Adipocyte (in vitro differentiated cells): ENCODE measurements around the gene ULK3.

Source experiments
- DNase-seq: peaks from one replicate; pipeline ENCODE4 v3.0.0-alpha.2; 2015; ENCODE audit warnings: low read depth
- H3K27me3 ChIP-seq: replicated peaks from 2 replicates; pipeline ENCODE4 v1.7.0; 2013; ENCODE audit warnings: mild to moderate bottlenecking, low read length, moderate library complexity; ENCODE audit not compliant: control insufficient read depth, insufficient read depth
- H3K36me3 ChIP-seq: 2 replicates; pipeline ENCODE4 v1.7.0; 2013; ENCODE audit warnings: low read length, mild to moderate bottlenecking, moderate library complexity; ENCODE audit not compliant: control insufficient read depth, insufficient read depth, severe bottlenecking
- H3K4me1 ChIP-seq: 2 replicates; pipeline ENCODE4 v1.7.0; 2013; ENCODE audit warnings: mild to moderate bottlenecking, low read length, moderate library complexity; ENCODE audit not compliant: control insufficient read depth, insufficient read depth
- H3K4me3 ChIP-seq: 2 replicates; pipeline ENCODE4 v1.7.0; 2013; ENCODE audit warnings: mild to moderate bottlenecking, low read length, moderate library complexity
- H3K9ac ChIP-seq: 2 replicates; pipeline ENCODE4 v1.7.0; 2013; ENCODE audit warnings: mild to moderate bottlenecking, low read length, moderate library complexity
- H3K9me3 ChIP-seq: 2 replicates; pipeline ENCODE4 v1.7.0; 2013; ENCODE audit warnings: mild to moderate bottlenecking, low read length, moderate library complexity; ENCODE audit not compliant: control insufficient read depth

Gene ULK3

GRCh38 chr15:74850393-74850792 lies 7.4 kb upstream of the ULK3 start:
- H3K27me3 ChIP-seq: no peaks in the 10 kb centered on the region
- H3K4me1 ChIP-seq: peaks cover 3% of the 10 kb centered on the region
- peaks cover 70% of the 10 kb centered on the region for H3K36me3 ChIP-seq
- DNase-seq: no peak
- H3K9ac ChIP-seq: no peak overlapping the region
- H3K9me3 ChIP-seq: no peaks in the 10 kb centered on the region
- no peak overlapping the region for H3K4me3 ChIP-seq

DNA sequence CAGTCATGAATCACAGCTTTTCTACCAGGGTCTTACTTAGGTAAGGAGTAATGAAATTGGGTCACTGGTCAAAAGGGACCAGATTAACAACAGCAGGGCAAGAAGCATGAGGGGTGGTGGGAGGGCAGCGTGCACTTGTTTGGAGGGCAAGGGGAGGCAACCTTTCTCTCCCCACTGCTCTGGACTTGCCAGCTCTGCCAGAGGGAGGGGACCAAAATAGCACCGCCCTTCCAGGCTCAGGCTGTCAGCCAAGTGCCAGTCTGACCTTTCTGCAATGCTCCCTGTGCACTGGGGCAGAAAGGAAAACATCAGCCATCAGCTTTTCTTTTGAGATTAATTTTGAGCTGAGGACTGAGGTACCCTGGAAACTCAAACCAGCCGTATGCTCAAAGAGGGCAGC lies 4.5 kb upstream of the ULK3 start:
- no peak overlapping the region for H3K9ac ChIP-seq
- DNase-seq: no peak
- no peaks in the 10 kb centered on the region for H3K9me3 ChIP-seq
- peaks cover 10% of the 10 kb centered on the region for H3K4me1 ChIP-seq
- H3K27me3 ChIP-seq: no peaks in the 10 kb centered on the region
- peaks cover 54% of the 10 kb centered on the region for H3K36me3 ChIP-seq
- no peak overlapping the region for H3K4me3 ChIP-seq

- no peaks in the 10 kb centered on the region for H3K27me3 ChIP-seq
These were observed 2.6 kb upstream of the ULK3 start for GRCh38 chr15:74845581-74845980.

DNA sequence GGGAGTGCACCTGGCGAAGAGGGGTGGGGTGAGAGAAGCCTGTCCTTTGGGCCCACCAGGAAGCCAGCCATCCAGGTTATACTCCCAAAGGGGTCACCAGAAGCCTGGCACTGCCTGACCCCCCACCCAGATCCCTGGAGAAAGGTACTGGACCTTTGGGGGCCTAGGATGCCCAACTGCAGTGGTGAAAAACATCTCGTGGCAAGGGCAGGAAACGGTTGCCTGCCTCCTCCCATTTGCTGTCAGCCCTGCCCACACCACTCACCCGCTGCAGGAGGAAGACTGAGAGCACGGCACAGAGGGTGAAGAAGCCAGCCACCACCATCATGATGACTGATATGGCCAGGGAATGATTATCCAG lies 2.2 kb upstream of the ULK3 start:
- H3K9me3 ChIP-seq: no peaks in the 10 kb centered on the region
- H3K27me3 ChIP-seq: no peaks in the 10 kb centered on the region
- no peak overlapping the region for H3K9ac ChIP-seq
- H3K36me3 ChIP-seq: peaks cover 31% of the 10 kb centered on the region
- H3K4me1 ChIP-seq: peaks cover 17% of the 10 kb centered on the region
- no peak overlapping the region for H3K4me3 ChIP-seq
- no peak for DNase-seq

More at GRCh38 chr15:74845581-74845980, 2.6 kb upstream of the ULK3 start:
- peaks cover 17% of the 10 kb centered on the region for H3K4me1 ChIP-seq
- no peak for DNase-seq
- no peaks in the 10 kb centered on the region for H3K9me3 ChIP-seq
- no peak overlapping the region for H3K9ac ChIP-seq
- no peak overlapping the region for H3K4me3 ChIP-seq
- peaks cover 35% of the 10 kb centered on the region for H3K36me3 ChIP-seq

- H3K27me3 ChIP-seq: no peaks in the 10 kb centered on the region
- DNase-seq: no peak
These were observed 1.6 kb upstream of the ULK3 start for GRCh38 chr15:74844319-74845207.

DNA sequence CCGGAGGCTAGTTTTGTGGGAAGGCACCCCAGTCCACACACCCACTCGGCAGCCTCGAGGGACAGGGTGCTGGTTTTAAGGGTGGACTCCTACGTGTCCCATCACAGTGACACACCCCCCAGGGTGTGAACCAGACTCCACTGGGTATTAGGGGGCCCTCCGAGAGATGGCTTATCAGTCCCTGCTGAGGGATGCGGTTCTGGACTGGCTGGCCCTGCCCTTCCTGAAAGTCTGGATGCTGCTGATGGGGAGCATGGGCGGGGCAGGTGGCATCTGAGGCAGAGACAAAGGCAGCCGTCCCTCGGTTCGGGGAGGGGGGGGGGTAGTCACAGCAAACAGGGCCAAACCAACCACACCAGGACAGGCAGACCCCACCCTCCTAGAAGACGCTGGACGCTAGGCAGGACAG lies 939 bp upstream of the ULK3 start:
- Histone ChIP-seq H3K27me3 (no peaks in the 10 kb centered on the region), H3K4me1 (peaks cover 17% of the 10 kb centered on the region), H3K9ac (peak overlapping the region; percentile 96), H3K36me3 (peaks cover 27% of the 10 kb centered on the region), H3K9me3 (no peaks in the 10 kb centered on the region), H3K4me3 (peak overlapping the region; percentile 96)
- DNase-seq: no peak

More at GRCh38 chr15:74844319-74845207, 1.6 kb upstream of the ULK3 start:
- Histone ChIP-seq H3K4me1 (peaks cover 17% of the 10 kb centered on the region), H3K9ac (peak overlapping the region; percentile 96), H3K9me3 (no peaks in the 10 kb centered on the region), H3K4me3 (no peak overlapping the region), H3K36me3 (peaks cover 25% of the 10 kb centered on the region)

DNA sequence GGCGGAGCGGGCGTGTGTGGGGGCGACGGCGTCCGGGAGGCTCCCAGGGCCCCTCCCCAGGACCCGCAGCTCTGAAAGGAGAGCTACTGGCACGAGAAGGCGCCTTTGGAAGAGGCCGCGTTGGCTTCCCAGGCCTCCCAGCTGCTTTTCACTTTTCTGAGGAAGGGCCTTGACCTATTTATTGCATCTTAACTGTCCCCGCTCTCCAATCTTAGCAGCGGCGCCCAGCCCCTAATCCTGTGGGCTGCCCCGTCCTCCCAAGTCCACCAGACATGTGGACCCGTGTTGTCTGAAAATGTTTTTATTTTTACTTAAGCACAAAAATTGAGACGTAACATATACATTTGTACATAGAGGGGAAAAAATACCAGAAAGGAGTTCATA lies 481 bp upstream of the ULK3 start:
- Histone ChIP-seq H3K4me3 (peak overlapping the region; percentile 96), H3K9me3 (no peaks in the 10 kb centered on the region), H3K36me3 (peaks cover 23% of the 10 kb centered on the region), H3K27me3 (no peaks in the 10 kb centered on the region), H3K9ac (peak overlapping the region; percentile 96), H3K4me1 (peaks cover 17% of the 10 kb centered on the region)
- DNase-seq: no peak

GRCh38 chr15:74841891-74842373 lies 1.0 kb downstream of the ULK3 start:
- Histone ChIP-seq H3K36me3 (peaks cover 10% of the 10 kb centered on the region), H3K4me3 (peak overlapping the region; percentile 96), H3K27me3 (no peaks in the 10 kb centered on the region), H3K4me1 (peaks cover 13% of the 10 kb centered on the region), H3K9me3 (no peaks in the 10 kb centered on the region), H3K9ac (peak overlapping the region; percentile 96)
- DNase-seq: no peak

DNA sequence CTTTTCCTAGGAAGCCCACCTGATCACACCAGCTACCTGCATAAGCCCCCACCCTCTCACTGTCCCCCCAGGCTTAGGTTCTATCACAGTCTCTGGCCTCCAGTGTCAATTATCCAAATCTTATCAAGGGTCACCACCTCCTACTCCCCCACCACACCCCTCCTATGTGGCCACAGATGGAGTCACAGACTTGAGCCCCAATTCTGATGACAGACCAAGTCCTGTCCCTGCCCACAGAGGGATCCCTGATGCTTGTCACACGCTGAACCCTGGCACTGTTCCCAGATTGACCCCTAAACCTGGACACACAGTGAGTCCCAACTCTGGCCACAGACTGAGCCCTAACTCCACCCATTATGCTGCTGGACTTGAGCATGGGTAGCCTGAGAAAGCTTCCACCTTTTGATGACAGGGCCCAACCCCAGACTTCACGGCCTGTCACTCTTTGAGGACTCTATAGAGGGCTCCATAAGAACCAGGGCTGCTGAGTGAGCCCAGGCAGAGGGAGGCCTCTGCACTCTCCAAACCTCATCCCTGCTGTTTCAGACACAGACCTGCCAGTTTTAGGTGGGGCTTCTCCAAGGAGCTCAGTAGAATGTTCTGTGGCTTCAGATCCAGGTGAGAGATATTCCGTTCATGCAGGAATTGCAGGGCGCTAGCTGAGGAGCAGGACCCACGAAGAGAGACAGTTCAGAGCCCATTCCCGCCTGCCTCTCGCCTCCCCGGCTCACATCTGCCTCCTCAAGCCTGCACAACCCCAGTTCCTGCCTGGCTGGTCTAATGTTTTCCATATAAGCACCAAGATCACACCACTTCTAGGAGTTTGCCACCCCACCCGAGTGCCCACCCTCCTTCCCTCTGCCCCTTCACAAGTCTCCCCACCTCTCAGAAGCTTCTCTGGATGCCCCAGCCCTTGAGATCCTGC lies 1.8 kb downstream of the ULK3 start:
- peaks cover 15% of the 10 kb centered on the region for H3K36me3 ChIP-seq
- H3K9ac ChIP-seq: no peak overlapping the region

DNA sequence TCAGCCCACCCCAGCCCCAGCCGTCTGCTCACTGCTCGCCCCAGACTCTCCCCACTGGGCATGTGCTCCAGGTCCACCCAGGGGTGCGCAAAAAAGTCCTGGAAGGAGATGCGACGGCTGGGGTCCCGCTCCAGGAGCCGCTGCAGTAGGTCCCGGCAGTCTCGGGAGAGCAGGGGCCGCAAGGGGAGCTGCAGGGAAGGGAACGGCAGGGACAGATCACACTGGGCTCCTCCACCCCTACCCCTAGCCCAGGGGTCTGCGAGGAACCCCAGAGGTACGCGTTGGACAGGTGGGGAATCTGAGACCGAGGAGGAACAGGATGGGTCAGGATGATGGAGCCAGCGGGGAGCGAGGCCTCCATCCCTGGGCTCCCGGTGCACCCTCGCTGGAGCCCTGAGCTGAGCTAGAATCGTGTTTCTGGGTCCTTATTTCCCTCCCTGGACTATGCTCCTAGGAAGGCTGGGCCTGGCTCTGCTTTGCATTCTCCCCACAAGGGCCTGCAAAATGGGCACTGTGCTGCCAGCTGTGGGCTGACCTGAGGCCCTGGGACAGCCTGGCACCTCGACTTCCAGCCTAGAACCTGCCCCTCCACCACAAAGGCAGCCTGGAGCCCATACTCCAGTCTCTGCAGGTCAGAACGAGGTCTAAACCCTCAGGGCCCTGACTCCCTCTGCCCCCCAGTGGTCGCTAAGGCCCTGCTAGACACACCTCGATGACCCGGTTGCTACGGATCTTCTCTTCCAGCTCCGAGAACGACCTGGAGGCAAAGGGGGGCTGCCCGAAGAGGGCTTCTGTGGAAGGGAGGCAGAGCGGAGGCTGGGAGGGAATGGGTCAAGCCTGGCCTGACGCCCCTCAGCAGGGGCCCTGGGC lies 3.2 kb downstream of the ULK3 start:
- H3K36me3 ChIP-seq: peaks cover 9% of the 10 kb centered on the region
- no peak for DNase-seq

More for the DNA sequence above, 1.8 kb downstream of the ULK3 start:
- Histone ChIP-seq H3K4me3 (no peak overlapping the region), H3K9me3 (no peaks in the 10 kb centered on the region), H3K4me1 (peaks cover 13% of the 10 kb centered on the region), H3K27me3 (no peaks in the 10 kb centered on the region)
- DNase-seq: no peak

More for the DNA sequence above, 3.2 kb downstream of the ULK3 start:
- H3K9me3 ChIP-seq: no peaks in the 10 kb centered on the region
- H3K9ac ChIP-seq: no peak overlapping the region
- H3K4me3 ChIP-seq: no peak overlapping the region
- H3K4me1 ChIP-seq: peaks cover 13% of the 10 kb centered on the region
- H3K27me3 ChIP-seq: no peaks in the 10 kb centered on the region
